ENCODE data around the gene LBHD2. TPM values are rescaled to one million over a fixed set of nuclear protein-coding genes. Genes with fewer than 3 reads are reported as not detected.
A peak's percentile ranks its signal among the peaks of the same experiment; 100 is the strongest.
"Not testable (repeated sequence)": the region's sequence is repeated elsewhere in the genome, so short reads cannot be mapped to it uniquely, and the experiment has no call there.

LBHD2 gene
- total RNA-seq, 2 experiments from 2014 or later = not detected

- no peak overlapping the region for H3K4me3 Mint-ChIP-seq
- POLR2A ChIA-PET = no interaction called here
- no peak for DNase-seq
- H3K27me3 Mint-ChIP-seq = peaks cover under 1% of the 10 kb centered on the region
- no peak for ATAC-seq (ENCODE audit: low read depth)
- no peaks in the 10 kb centered on the region for H3K9me3 Mint-ChIP-seq
- H3K4me1 Mint-ChIP-seq = peaks cover 8% of the 10 kb centered on the region
- no peak overlapping the region for H3K27ac Mint-ChIP-seq
- no peaks in the 10 kb centered on the region for H3K36me3 Mint-ChIP-seq
Observed at GRCh38 chr14:103110681-103111231, 26.7 kb downstream of the LBHD2 start.

GRCh38 chr14:103111232-103111868 lies 27.3 kb downstream of the LBHD2 start:
- Mint-ChIP-seq H3K4me1 (peaks cover 8% of the 10 kb centered on the region), H3K9me3 (no peaks in the 10 kb centered on the region), H3K4me3 (no peak overlapping the region), H3K36me3 (no peaks in the 10 kb centered on the region), H3K27ac (no peak overlapping the region), H3K27me3 (no peaks in the 10 kb centered on the region)
- POLR2A ChIA-PET = no interaction called here
- DNase-seq (no peak), ATAC-seq (ENCODE audit: low read depth) (no peak)

GRCh38 chr14:103112400-103113243 lies 28.6 kb downstream of the LBHD2 start:
- ATAC-seq (ENCODE audit: low read depth) (no peak), DNase-seq (no peak)
- Mint-ChIP-seq H3K9me3 (no peaks in the 10 kb centered on the region), H3K27me3 (no peaks in the 10 kb centered on the region), H3K27ac (no peak overlapping the region), H3K4me1 (peaks cover 8% of the 10 kb centered on the region), H3K4me3 (no peak overlapping the region), H3K36me3 (no peaks in the 10 kb centered on the region)
- POLR2A ChIA-PET = no interaction called here

- H3K27me3 Mint-ChIP-seq = no peaks in the 10 kb centered on the region
- H3K4me3 Mint-ChIP-seq = no peak overlapping the region
- H3K36me3 Mint-ChIP-seq = no peaks in the 10 kb centered on the region
- peaks cover 8% of the 10 kb centered on the region for H3K4me1 Mint-ChIP-seq
- no peaks in the 10 kb centered on the region for H3K9me3 Mint-ChIP-seq
- ATAC-seq (ENCODE audit: low read depth) (no peak), DNase-seq (no peak)
- no peak overlapping the region for H3K27ac Mint-ChIP-seq
- POLR2A ChIA-PET = no interaction called here
Observed at GRCh38 chr14:103113303-103113702, 29.3 kb downstream of the LBHD2 start.

GRCh38 chr14:103113774-103114173 lies 29.8 kb downstream of the LBHD2 start:
- POLR2A ChIA-PET = no interaction called here
- ATAC-seq (ENCODE audit: low read depth) = no peak
- H3K4me3 Mint-ChIP-seq = no peak overlapping the region
- peaks cover 8% of the 10 kb centered on the region for H3K4me1 Mint-ChIP-seq
- no peaks in the 10 kb centered on the region for H3K36me3 Mint-ChIP-seq
- no peaks in the 10 kb centered on the region for H3K9me3 Mint-ChIP-seq
- H3K27me3 Mint-ChIP-seq = no peaks in the 10 kb centered on the region
- no peak for DNase-seq
- no peak overlapping the region for H3K27ac Mint-ChIP-seq

GRCh38 chr14:103115086-103115679 lies 31.2 kb downstream of the LBHD2 start:
- H3K27me3 Mint-ChIP-seq; H3K9me3 Mint-ChIP-seq; DNase-seq; H3K36me3 Mint-ChIP-seq; POLR2A ChIA-PET; H3K27ac Mint-ChIP-seq; ATAC-seq (ENCODE audit: low read depth); H3K4me1 Mint-ChIP-seq: not testable (repeated sequence)
- peak overlapping the region; percentile 44 for H3K4me3 Mint-ChIP-seq

GRCh38 chr14:103115845-103116572 lies 32.0 kb downstream of the LBHD2 start:
- H3K36me3 Mint-ChIP-seq = no peaks in the 10 kb centered on the region
- DNase-seq (no peak), ATAC-seq (ENCODE audit: low read depth) (no peak)
- H3K9me3 Mint-ChIP-seq = no peaks in the 10 kb centered on the region
- H3K4me3 Mint-ChIP-seq = no peak overlapping the region
- no peak overlapping the region for H3K27ac Mint-ChIP-seq
- peaks cover 8% of the 10 kb centered on the region for H3K4me1 Mint-ChIP-seq
- peaks cover 11% of the 10 kb centered on the region for H3K27me3 Mint-ChIP-seq
- POLR2A ChIA-PET = no interaction called here

GRCh38 chr14:103116636-103117035 lies 32.6 kb downstream of the LBHD2 start:
- POLR2A ChIA-PET = no interaction called here
- H3K4me1 Mint-ChIP-seq = peaks cover 8% of the 10 kb centered on the region
- H3K36me3 Mint-ChIP-seq = no peaks in the 10 kb centered on the region
- DNase-seq (no peak), ATAC-seq (ENCODE audit: low read depth) (no peak)
- H3K4me3 Mint-ChIP-seq = no peak overlapping the region
- H3K27me3 Mint-ChIP-seq = peaks cover 15% of the 10 kb centered on the region
- no peak overlapping the region for H3K27ac Mint-ChIP-seq
- H3K9me3 Mint-ChIP-seq = no peaks in the 10 kb centered on the region

GRCh38 chr14:103117499-103117898 lies 33.5 kb downstream of the LBHD2 start:
- DNase-seq; H3K27ac Mint-ChIP-seq; POLR2A ChIA-PET; H3K4me3 Mint-ChIP-seq; H3K36me3 Mint-ChIP-seq; H3K9me3 Mint-ChIP-seq; H3K4me1 Mint-ChIP-seq; ATAC-seq (ENCODE audit: low read depth): not testable (repeated sequence)
- H3K27me3 Mint-ChIP-seq = peaks cover 20% of the 10 kb centered on the region

GRCh38 chr14:103118018-103118662 lies 34.1 kb downstream of the LBHD2 start:
- Mint-ChIP-seq H3K27me3 (peaks cover 20% of the 10 kb centered on the region), H3K27ac (no peak overlapping the region), H3K4me3 (no peak overlapping the region), H3K9me3 (no peaks in the 10 kb centered on the region), H3K4me1 (peaks cover 6% of the 10 kb centered on the region), H3K36me3 (no peaks in the 10 kb centered on the region)
- DNase-seq = no peak
- POLR2A ChIA-PET = no interaction called here
- ATAC-seq (ENCODE audit: low read depth) = no peak

- no peak overlapping the region for H3K27ac Mint-ChIP-seq
- ATAC-seq (ENCODE audit: low read depth) = no peak
- no peaks in the 10 kb centered on the region for H3K9me3 Mint-ChIP-seq
- DNase-seq = no peak
- POLR2A ChIA-PET = no interaction called here
- H3K4me1 Mint-ChIP-seq = peaks cover 6% of the 10 kb centered on the region
- no peak overlapping the region for H3K4me3 Mint-ChIP-seq
- H3K27me3 Mint-ChIP-seq = peaks cover 22% of the 10 kb centered on the region
- no peaks in the 10 kb centered on the region for H3K36me3 Mint-ChIP-seq
Observed at GRCh38 chr14:103118663-103119404, 34.8 kb downstream of the LBHD2 start.

- H3K4me3 Mint-ChIP-seq; H3K4me1 Mint-ChIP-seq; H3K9me3 Mint-ChIP-seq; ATAC-seq (ENCODE audit: low read depth); DNase-seq; H3K27ac Mint-ChIP-seq; POLR2A ChIA-PET; H3K36me3 Mint-ChIP-seq: not testable (repeated sequence)
- H3K27me3 Mint-ChIP-seq = peaks cover 28% of the 10 kb centered on the region
Observed at GRCh38 chr14:103119527-103119926, 35.5 kb downstream of the LBHD2 start.
